ENCODE results near the gene LARP1B. TPM values are rescaled to one million over a fixed set of nuclear protein-coding genes. Genes with fewer than 3 reads are reported as not detected.

The LARP1B gene
- 10 to 100 TPM; 11.0 to 11.7 TPM for total RNA-seq

DNA sequence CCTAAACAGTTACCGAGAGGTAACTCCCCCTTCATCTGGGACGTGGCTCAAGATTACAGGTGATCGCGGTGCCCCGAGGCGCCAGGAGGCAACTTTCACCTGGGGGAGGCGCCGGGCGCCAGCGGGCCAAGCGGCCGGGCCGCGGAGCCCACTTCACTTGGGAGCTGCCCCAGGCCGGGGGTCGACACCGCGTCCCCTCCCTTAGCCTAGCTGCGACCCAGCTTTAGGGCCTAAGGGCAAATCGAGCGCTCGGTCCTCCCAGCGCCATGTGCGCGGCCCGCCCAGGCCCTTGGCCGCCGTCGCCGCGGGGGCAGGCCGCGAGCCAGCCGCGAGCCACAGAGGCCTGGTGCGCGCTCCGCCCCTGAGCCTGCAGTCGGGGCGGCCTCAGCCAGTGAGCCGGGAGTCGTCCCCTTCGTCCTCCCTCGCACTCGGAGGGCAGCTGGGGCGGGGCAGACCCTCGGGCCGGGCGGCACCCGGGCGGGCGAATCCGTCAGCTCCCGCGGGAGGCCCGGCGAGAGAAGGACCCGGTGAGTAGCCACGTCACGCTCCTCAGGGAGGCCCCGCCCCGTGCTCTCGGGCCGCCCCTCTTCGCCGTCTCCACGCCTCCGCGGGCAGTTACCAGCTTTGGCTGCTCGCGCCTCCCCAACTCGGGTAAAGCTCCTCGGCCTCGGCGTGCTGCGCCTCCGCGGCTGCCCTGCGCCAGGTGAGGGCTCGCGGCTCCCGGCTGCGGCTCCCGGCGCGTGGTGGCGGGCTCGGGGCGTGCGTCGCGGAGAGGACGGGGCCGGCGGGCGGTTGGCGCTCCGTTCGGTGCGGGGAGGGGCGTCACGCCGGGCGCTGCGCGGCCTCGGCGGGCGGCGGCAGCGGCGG is at the start of gene LARP1B:
Gene LARP1B (plus strand): TSS at position 614 of the 867 bp plus-strand sequence. CDS start 13,640 bp downstream, outside the sequence.

Other genes with a start within 250 kb of the LARP1B start
- 10 to 100 TPM in 1 of 2 donors, 1 to 10 TPM in 1; 7.2 to 22.0 TPM for gene PLK4, start 180.4 kb upstream of the LARP1B start, total RNA-seq
- 10 to 100 TPM; 20.3 to 21.0 TPM for gene MFSD8, start 96.1 kb upstream of the LARP1B start, total RNA-seq
- gene ABHD18, start 95.9 kb upstream of the LARP1B start, total RNA-seq: 1 to 10 TPM; 5.9 to 6.3 TPM
- gene PGRMC2, start 226.5 kb downstream of the LARP1B start, total RNA-seq: 10 to 100 TPM; 13.4 to 22.3 TPM

Data from melanocyte of skin (primary cell).